CD4-positive, alpha-beta T cell treated with Interleukin-6 at 100 ng/mL for 8 hours (primary cell): ENCODE measurements around the gene POU2F1.
A peak's percentile ranks its signal among the peaks of the same experiment; 100 is the strongest.

Experiments used
- DNase-seq: peaks from one replicate; pipeline ENCODE4 v3.0.0-alpha.2; 2020; ENCODE audit warnings: mixed read lengths, low spot score

Gene POU2F1

DNA sequence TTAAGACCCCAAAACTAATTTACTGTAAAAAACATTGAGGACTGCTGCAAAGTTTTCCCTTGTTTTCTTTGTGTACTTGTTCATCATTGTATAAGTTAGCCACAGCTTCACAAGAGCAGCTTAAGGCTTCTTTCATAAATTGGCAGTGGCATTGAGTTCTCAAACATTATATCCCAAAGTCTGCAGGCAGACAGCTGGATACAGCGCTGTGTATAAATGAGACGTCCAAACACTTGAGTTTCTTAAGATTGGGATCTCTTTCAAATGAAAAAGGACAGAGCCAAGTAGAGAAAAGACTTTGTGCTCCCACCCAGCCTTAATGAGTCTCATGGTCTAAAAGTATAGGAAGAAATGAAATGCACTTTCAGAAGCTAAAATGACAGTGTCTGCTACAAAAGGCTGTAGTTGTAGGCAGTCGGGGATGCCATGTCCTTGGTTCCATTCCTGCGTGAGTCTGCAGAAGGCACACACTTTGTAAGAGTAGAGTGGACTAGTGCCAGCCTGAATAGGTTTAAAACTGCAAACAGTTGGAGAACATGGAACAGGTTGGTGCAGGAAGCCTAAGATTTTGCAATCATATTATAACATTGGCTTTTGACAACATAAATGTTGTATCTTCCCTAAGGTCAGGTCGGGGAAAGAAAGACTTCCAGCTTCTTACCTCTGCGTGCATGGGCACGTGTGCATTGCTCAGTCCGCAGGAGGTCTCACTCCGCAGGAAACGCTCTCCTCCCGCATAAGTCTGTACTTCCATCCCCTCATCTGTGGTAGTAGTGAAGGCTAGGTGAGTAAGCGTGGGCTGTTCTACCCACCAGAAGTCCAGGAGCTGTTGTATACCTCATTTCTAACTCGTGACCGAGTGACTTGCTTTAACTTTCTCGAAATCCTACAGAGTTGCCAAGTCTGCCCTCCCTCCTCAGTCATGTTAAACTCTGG is 203.3 kb downstream of the POU2F1 start:
- DNase-seq: no peak

DNA sequence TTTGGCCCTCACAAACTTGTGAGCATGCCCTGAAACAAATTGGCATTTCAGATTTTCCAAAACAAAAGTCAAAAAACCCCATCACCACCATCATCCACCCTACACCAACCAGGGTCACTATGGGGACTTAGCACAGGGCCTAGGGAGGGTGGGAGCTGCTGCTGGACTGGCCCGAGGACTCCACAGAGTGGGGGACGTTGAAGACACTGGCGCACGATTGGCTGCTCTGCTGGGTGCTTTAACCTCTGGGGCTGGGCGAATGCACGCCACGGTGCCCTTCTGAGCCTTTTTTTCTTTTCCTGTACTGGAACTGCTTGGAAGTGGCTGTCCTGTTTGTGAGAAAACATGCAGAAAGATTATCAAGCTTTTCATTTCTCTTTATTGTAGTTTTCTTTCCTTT is 204.8 kb downstream of the POU2F1 start:
- no peak for DNase-seq

DNA sequence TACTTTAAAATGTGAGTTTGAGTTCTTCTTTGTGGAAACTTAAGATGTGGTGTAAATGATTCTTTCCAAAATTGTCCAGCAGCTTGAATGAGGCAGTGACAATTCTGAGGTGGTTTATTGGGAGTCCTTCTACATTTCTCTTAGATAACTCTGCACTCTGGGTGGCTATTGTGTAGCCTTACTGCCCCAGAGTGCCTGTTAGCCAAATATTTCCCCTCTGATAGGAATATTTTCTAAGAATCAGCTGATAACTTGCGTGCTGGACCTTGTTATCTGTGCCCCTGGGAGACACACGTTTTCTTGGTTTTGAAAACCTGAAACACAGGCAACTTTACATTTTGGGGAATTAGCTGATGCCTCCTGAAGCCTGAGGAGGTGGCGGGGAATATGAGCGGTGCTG is 206.0 kb downstream of the POU2F1 start:
- no peak for DNase-seq

- DNase-seq: no peak
Observed at GRCh38 chr1:167427848-167428247, 207.2 kb downstream of the POU2F1 start.

- no peak for DNase-seq
Observed at GRCh38 chr1:167428395-167428794, 207.7 kb downstream of the POU2F1 start.

DNA sequence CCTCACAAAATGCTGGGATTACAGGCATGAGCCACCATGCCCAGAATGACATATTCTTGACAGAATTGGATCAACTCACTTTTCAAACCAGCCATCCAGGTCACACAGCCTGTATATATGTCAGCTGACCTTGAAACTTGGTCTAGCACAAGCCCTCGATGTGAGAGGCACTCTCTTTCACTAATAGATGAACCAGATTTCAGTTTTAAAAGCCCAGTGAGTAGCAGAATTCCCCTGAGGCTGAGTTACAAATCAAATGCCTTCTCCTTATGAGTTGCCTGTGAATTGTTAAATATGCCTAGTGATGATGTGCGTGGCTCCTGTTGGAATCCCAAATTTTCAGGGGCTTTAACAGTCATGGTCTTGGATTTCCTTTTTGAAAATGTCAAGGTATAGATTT is 208.9 kb downstream of the POU2F1 start:
- DNase-seq: no peak

DNA sequence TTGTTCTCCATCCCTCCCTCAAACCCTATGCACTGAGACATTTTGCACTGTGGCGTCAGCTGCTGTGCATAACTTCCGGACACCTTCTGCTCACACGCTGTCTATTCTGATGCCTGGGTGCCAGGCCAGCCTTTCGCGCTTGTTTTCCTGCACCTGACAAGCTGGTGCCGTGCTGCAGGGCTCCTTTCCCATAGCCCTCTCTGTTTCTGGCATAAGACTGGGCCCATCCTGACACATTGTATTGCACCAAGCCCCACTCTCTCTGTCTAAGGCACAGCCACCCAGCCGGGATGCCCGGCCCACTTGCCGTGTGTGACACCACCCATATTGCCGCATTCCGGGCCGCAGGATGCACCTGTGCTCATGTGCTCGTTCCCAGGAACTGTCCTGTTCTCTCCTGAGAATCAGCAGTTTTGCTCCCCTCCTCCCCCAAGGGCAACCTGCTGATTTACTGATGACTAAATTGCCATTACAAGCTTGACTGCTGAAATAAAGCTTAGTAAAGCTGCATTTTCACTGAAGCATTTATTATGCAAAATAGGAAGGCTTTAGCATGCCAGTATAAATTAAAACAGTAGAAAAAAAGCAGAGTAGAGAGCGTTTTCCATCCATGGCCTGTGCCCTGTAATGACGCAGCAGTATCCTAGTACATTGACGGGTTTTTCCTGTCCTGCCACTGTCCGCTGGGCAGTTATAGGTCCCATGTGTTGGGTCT is 209.6 kb downstream of the POU2F1 start:
- no peak for DNase-seq

- no peak for DNase-seq
Observed at GRCh38 chr1:167430849-167431242, 210.2 kb downstream of the POU2F1 start.

GRCh38 chr1:167431261-167431908 is 210.7 kb downstream of the POU2F1 start:
- DNase-seq: no peak

DNA sequence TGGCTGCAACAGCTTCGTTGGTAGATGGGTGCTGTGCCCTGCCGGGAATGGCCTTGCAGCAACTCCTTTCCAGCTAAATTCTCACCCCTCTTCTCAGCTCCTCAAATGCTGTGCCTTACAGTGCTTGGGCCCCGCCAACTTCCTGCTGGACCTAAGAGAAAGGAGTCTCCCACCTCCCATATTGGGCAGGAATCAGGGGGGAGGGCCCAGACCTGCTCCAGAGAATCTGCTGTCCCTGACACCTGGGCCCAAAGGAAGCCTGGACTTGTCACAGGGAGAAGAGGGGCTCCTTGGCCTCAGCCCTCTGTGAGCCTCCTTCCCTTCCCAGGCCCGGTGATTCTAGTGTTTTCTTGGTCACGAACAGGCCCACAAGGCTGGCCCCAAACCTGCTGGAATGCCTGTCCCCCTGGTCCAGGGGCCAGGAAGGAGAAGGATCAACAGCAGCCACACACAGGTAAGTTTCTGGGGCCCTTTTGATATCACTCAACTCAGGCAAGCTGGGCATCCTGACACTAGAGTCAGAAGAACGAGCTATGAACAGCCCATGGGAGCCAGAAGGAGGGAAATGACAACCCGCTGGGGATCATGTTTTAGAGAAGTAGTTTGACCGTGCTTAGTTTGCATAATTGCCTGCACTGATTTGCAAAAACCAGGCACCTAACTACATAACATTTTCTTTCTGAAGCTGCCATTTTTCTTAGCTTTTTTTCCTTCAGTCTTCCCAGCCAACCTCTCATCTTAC is 211.4 kb downstream of the POU2F1 start:
- DNase-seq: no peak

- DNase-seq: no peak
Observed at GRCh38 chr1:167432780-167433179, 212.1 kb downstream of the POU2F1 start.

GRCh38 chr1:167433884-167434283 is 213.2 kb downstream of the POU2F1 start:
- no peak for DNase-seq

- DNase-seq: no peak
Observed at GRCh38 chr1:167434306-167434705, 213.6 kb downstream of the POU2F1 start.

DNA sequence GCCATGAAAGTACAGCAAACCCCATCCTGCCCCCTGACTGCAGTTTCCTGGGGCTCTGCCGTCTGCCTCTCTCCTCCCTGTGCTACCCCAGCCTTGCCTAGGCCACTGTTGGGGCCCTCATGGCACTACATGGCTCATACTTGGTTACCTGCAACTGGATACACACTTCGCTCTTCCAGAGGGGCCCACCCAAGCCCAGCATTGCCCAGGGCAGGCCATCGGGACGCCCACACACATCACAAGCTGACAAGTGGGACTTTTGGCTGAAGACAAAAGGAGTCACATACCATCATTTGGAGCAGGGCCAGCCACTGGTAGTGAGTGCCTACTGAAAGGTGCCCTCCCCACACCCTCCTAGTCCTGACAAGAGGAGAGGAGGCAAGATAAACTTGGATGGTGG is 214.8 kb downstream of the POU2F1 start:
- no peak for DNase-seq

DNA sequence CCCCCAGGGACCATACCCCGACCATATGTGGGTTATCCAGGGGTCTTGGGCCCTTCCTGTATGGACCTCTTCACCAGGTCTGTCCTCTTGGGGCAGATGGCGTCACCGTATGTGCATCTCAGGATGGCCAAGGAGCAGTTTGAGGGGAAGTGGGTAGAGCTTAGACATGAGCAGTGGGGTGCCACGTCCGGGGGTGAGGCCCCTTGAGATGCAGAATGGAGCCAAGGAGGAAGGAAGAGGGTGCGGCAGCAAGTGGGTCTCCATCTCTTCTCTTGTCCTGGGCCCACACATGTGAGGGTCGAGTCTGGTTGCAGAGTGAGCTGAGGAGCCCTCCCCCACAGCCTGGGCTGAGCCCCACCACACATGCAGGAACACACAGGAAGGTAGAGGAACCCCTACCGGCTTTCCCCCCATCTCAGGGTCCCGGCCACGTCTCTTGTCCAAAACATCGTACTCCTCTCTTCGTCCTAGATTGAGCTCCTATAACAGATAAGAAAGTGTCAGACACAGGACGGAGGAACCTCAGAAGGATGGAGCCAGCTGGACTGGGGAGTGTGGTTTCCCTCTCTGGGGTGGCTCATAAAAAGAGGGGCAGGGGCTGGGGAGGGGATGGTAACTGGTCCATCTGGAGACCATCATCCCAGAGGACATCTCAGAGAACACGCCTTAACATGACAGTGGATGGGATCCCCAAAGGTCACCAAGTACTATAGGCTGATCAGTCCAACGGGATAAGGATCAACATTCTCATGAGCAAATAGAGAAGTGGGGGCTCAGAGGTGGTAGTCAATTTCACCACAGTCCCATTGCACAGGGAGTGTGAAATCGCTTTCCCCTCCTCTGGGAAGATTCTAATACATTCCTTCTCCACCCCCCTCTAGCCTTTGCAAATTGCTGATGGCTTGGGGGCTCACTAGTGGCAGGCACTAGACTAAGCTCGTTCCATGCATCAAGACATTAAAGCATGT is 217.8 kb downstream of the POU2F1 start:
- DNase-seq: peak; percentile 44

- DNase-seq: no peak
Observed at GRCh38 chr1:167439301-167439988, 218.8 kb downstream of the POU2F1 start.

DNA sequence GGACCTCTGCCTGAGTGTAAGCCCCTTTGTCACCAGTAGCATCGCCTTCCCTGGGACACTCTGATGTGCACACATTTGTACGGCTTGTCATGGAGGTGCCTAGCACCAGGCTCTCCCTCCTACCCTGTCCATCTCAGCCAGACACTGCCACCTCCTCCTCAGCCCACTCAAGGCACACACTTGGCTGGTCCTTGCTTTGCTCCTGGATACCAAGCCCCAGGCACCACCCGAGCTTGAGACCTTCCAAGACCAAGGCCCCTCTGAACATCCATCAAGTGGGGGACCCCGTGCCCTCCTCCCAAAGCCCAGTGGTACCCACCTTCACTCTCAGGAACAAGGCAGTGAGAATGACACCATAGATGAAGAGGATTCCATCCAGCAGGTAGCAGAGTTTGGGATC is 219.7 kb downstream of the POU2F1 start:
- no peak for DNase-seq

GRCh38 chr1:167440776-167441175 is 220.1 kb downstream of the POU2F1 start:
- DNase-seq: no peak

DNA sequence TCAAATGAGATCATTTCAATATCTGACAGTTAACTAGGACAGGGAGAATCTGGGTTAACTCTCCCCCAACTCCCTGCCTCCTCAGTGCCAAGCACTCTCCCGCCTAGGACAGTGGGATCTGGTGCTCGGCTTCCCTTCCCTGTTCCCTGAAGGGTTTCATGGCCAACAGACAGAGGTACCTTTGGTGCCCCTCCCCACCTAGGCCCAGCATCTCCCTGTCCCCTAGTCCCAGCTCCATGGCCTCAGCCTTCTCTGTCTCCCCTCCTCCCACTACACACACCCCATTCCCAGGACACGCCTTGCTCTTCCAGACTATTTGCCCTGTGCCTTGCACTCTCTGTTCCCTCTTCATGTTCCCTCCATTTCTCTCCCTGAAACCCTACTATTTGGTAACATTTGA is 220.5 kb downstream of the POU2F1 start:
- no peak for DNase-seq

- DNase-seq: peak; percentile 88
Observed at GRCh38 chr1:167442142-167442848, 221.6 kb downstream of the POU2F1 start.
